Thoracic aorta (tissue), 2 donors: Measurements from ENCODE around the gene GPC3. TPM values are rescaled to one million over a fixed set of nuclear protein-coding genes. Genes with fewer than 3 reads are reported as not detected.

Experiments
- ATAC-seq: fragments of 150-250 bp; one replicate; pipeline ENCODE4 v1.8.0; 2017; ENCODE audit warnings: low read depth; ENCODE audit not compliant: insufficient number of reproducible peaks, low FRiP score
- DNase-seq: peaks from one replicate; pipeline ENCODE4 v3.0.0-alpha.2; 2020; ENCODE audit warnings: low spot score
- H3K27ac ChIP-seq, 2 donors: fragments of 200-600 bp; sonication (generic); 1 replicate in 1 of 2; 2 replicates in 1 of 2; pipeline ENCODE4 v1.5.1; 2016; ENCODE audit warnings: mild to moderate bottlenecking in 2 of 2, moderate library complexity in 2 of 2
- H3K27me3 ChIP-seq: fragments of 200-600 bp; sonication (generic); replicated peaks from 2 replicates; pipeline ENCODE4 v1.6.0; 2016; ENCODE audit warnings: mild to moderate bottlenecking; ENCODE audit not compliant: insufficient read depth
- H3K36me3 ChIP-seq: fragments of 200-600 bp; sonication (generic); one replicate; pipeline ENCODE4 v1.5.1; 2016
- H3K4me1 ChIP-seq, 2 donors: fragments of 200-600 bp; sonication (generic); 1 replicate in 1 of 2; 2 replicates in 1 of 2; pipeline versions ENCODE4 v1.5.1 to v1.6.0; 2016; ENCODE audit warnings: low read depth in 2 of 2, mild to moderate bottlenecking in 1 of 2; ENCODE audit not compliant: control insufficient read depth in 1 of 2
- H3K4me3 ChIP-seq: fragments of 200-600 bp; sonication (generic); 2 replicates; pipeline ENCODE4 v1.5.1; 2016; ENCODE audit warnings: mild to moderate bottlenecking
- H3K9me3 ChIP-seq: fragments of 200-600 bp; sonication (generic); 2 replicates; pipeline ENCODE4 v1.5.1; 2016
- total RNA-seq, 2 donors: library from RNA; depleted of rRNA; stranded (reverse); fragments of >200 nt; gene quantifications; one replicate each; pipeline versions ENCODE4 v1.1.0 to v1.2.3, GENCODE V29; 2016
- TF ChIP-seq, protein P1 (sequence below): fragments of 200-600 bp; sonication (generic); IDR thresholded peaks from one replicate; pipeline ENCODE4 v1.5.1; 2019; ENCODE audit warnings: antibody characterized with exemption

Gene GPC3
- total RNA-seq, 2 donors from 2014 or later: 2.6 to 5.6 TPM

DNA sequence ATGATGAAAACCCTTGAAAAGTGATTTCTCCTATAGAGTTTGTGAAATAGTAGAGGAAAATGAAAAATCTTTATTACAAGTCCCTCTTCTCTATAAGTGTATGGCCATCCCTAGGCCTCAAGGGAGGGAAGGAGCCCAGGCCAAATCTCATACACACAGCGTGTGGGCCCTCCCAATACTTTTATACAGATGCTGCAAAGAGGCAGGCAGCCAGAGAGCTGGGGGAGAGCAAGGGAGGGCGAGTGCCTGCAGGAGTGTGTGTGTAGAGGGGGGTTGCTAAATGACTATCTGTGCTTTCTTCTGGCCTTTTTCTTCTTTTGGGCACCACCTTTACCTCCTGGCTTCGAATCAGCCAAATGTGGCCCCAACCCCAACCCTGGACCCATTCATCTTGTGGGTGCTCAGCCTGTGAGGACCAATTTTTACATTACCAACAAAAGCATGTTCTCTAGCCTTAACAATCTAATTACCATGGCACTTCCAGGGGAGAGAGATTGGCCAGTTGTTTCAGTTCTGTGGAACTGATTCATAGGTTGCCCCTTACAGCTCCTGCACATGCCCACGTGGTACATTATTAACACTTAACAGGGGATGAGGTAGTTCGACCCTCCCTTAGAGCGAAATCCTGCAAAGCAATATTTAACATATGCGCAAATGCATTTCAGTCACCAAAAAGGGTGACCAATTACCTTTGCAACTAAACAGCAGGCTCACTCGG lies 2.0 kb downstream of the GPC3 start:
- no peak overlapping the region for H3K4me3 ChIP-seq
- no peak for ATAC-seq
- no peak for DNase-seq
- H3K36me3 ChIP-seq: no peaks in the 10 kb centered on the region
- no peaks in the 10 kb centered on the region for H3K27me3 ChIP-seq
- H3K9me3 ChIP-seq: no peaks in the 10 kb centered on the region
- TF ChIP-seq, protein P1, sequence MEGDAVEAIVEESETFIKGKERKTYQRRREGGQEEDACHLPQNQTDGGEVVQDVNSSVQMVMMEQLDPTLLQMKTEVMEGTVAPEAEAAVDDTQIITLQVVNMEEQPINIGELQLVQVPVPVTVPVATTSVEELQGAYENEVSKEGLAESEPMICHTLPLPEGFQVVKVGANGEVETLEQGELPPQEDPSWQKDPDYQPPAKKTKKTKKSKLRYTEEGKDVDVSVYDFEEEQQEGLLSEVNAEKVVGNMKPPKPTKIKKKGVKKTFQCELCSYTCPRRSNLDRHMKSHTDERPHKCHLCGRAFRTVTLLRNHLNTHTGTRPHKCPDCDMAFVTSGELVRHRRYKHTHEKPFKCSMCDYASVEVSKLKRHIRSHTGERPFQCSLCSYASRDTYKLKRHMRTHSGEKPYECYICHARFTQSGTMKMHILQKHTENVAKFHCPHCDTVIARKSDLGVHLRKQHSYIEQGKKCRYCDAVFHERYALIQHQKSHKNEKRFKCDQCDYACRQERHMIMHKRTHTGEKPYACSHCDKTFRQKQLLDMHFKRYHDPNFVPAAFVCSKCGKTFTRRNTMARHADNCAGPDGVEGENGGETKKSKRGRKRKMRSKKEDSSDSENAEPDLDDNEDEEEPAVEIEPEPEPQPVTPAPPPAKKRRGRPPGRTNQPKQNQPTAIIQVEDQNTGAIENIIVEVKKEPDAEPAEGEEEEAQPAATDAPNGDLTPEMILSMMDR: no peak
- no peaks in the 10 kb centered on the region for H3K4me1 ChIP-seq
- H3K27ac ChIP-seq: no peak overlapping the region

DNA sequence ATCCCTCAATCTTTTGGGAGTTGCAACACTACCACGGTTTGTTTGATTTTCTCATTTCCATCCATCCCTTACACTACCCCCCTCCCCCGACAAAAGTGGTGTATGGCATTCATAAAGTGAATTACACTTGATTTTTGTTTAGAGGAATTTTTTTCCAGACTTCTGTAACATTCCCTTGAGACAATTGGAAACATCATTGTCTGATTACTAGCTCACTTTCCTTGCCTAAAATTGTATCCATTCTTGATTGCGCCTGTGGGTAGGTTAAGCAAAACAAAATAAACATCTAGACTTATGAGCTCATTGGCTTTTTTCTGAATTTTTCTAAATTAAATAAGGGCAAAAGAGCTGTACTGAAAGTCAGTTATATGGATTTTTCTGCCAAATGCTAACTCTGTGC lies 3.5 kb downstream of the GPC3 start:
- H3K27ac ChIP-seq: no peak overlapping the region
- no peaks in the 10 kb centered on the region for H3K9me3 ChIP-seq
- DNase-seq: no peak
- ATAC-seq: no peak
- no peaks in the 10 kb centered on the region for H3K36me3 ChIP-seq
- H3K27me3 ChIP-seq: no peaks in the 10 kb centered on the region
- no peak overlapping the region for H3K4me3 ChIP-seq
- H3K4me1 ChIP-seq: no peaks in the 10 kb centered on the region
- TF ChIP-seq, protein P1: no peak

DNA sequence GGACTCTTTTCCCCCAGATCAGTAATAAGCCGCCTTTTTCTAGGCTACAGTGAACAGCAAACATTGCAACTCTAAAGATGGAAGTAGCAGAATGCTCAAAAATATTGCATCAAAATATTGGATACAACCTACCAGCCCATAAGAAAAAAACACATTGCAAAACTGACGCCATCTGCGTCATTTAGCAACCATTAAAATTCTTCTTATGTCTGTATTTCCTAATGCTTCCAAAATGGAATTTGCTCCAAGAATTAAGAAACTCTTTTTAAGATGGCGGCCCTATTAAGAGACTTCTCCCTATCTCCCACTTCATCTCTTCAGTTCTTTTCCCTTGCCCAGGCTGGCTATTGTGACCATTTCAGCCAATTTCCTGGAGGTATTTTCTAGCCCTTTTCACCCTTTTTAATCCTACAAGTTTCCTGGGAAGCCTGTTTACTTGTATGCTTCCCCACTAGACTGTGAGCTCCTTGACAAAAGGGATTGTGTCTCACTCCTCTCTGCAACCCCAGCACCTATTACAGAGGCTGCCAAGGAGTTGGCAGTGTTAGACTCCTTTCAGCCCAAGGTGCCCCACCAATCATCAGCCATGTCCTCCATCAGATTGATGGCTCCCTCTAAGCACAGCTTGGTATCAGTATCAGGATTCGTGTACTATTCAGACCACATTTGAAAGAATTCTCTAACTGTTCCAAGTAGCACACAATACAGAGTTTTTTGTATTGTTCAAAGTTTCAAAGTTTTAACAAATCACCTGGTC lies 4.4 kb downstream of the GPC3 start:
- TF ChIP-seq, protein P1: no peak
- no peaks in the 10 kb centered on the region for H3K9me3 ChIP-seq
- no peaks in the 10 kb centered on the region for H3K27me3 ChIP-seq
- no peak overlapping the region for H3K27ac ChIP-seq
- no peaks in the 10 kb centered on the region for H3K4me1 ChIP-seq
- DNase-seq: no peak
- no peak for ATAC-seq
- H3K4me3 ChIP-seq: no peak overlapping the region
- no peaks in the 10 kb centered on the region for H3K36me3 ChIP-seq

DNA sequence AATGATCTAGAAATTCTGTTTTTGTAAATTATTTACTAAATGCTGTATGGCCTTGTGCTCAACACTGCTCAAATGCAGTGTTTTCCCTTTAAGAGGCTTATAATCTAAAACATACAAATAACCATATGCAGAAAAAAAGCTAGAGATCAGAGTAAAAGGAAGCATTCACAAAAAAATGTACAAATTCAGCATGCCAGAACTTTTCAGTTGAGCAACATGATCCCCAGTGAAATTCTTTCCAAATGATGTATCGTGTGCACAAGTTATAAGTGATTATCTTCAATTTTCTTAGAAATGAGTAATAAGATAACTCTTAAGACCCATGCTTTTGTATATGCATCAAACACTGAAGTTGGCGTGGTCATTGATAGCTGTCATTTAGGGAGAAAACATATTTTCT lies 5.0 kb downstream of the GPC3 start:
- ATAC-seq: no peak

DNA sequence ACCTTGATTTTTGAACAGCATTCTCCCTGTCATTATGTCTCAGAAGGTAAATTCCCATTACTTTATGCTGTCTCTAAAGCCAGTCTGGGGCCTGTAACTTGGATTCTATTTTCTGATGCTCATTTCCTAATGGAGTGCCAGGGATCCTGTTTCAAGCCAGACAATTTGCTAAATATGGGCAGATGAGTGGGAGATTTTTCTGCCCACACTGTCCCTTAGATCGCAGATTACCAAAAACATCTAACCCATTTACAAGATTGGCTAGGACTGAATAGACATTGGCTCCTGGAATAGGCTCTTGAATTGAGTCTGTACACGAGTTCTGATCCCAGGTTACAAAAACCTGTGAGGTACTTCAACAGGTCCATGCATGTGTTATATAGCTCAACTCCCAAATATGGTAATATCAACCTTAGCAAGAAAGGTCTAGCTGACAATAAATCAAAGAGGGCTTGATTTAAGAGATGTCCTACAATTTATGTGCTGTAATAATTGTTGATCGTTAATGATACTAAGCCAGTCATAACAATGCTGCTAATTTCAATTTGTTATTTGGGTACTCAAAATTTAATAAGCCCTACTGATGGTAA lies 5.7 kb downstream of the GPC3 start:
- ATAC-seq (no peak), DNase-seq (no peak)
- no peaks in the 10 kb centered on the region for H3K27me3 ChIP-seq
- no peaks in the 10 kb centered on the region for H3K36me3 ChIP-seq
- H3K4me1 ChIP-seq: no peaks in the 10 kb centered on the region
- H3K27ac ChIP-seq: no peak overlapping the region
- TF ChIP-seq, protein P1: no peak
- H3K4me3 ChIP-seq: no peak overlapping the region
- no peaks in the 10 kb centered on the region for H3K9me3 ChIP-seq

More for the DNA sequence above, 5.0 kb downstream of the GPC3 start:
- no peaks in the 10 kb centered on the region for H3K27me3 ChIP-seq
- H3K4me1 ChIP-seq: no peaks in the 10 kb centered on the region
- no peaks in the 10 kb centered on the region for H3K9me3 ChIP-seq
- DNase-seq: no peak
- H3K4me3 ChIP-seq: no peak overlapping the region
- no peaks in the 10 kb centered on the region for H3K36me3 ChIP-seq
- H3K27ac ChIP-seq: no peak overlapping the region
- TF ChIP-seq, protein P1: no peak
